ENCODE data around the gene SLCO1C1.

DNA sequence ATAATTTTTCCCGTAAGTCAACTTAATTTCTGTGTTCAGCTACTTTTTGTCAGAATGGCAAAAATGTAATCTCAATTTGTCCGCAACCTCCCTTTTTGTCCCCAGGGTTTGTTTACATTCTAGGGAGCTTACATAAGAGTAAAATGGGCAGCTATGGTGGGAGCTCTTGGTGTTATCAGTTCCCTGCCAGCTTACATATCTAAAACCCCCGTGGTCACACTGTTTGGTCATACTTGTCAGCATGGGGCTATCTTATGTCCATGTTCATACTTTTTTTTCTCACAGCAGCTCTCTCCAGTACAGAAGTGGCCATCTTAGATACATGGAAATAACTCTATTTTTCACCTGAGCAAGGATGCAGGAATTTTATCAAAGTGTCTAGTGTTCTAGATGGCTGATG, 16.7 kb downstream of the SLCO1C1 start:
- TF ChIP-seq, protein P1, sequence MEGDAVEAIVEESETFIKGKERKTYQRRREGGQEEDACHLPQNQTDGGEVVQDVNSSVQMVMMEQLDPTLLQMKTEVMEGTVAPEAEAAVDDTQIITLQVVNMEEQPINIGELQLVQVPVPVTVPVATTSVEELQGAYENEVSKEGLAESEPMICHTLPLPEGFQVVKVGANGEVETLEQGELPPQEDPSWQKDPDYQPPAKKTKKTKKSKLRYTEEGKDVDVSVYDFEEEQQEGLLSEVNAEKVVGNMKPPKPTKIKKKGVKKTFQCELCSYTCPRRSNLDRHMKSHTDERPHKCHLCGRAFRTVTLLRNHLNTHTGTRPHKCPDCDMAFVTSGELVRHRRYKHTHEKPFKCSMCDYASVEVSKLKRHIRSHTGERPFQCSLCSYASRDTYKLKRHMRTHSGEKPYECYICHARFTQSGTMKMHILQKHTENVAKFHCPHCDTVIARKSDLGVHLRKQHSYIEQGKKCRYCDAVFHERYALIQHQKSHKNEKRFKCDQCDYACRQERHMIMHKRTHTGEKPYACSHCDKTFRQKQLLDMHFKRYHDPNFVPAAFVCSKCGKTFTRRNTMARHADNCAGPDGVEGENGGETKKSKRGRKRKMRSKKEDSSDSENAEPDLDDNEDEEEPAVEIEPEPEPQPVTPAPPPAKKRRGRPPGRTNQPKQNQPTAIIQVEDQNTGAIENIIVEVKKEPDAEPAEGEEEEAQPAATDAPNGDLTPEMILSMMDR (tag by site-specific recombination; IDR thresholded peaks at IDR 0.05), result no peak
- TF ChIP-seq ZNF549 (tag by site-specific recombination; IDR thresholded peaks at IDR 0.05) (no peak), YY1 (tag by site-specific recombination; IDR thresholded peaks at IDR 0.05) (no peak), ZNF350 (tag by site-specific recombination; IDR thresholded peaks at IDR 0.05) (no peak), ZNF146 (tag by site-specific recombination; IDR thresholded peaks at IDR 0.05) (no peak), ZNF274 (IDR thresholded peaks at IDR 0.05; ENCODE audit: low read length) (no peak), ZNF274 (tag by site-specific recombination; IDR thresholded peaks at IDR 0.05; ENCODE audit: borderline replicate concordance) (no peak), ZNF48 (tag by site-specific recombination; IDR thresholded peaks at IDR 0.05) (no peak), ZNF239 (tag by site-specific recombination; IDR thresholded peaks at IDR 0.05) (no peak), HOXA7 (CRISPR knock-in tag; IDR thresholded peaks at IDR 0.05; ENCODE audit: borderline replicate concordance) (no peak), ZFP69B (tag by site-specific recombination; IDR thresholded peaks at IDR 0.05) (no peak)
- TF ChIP-seq, protein P2, sequence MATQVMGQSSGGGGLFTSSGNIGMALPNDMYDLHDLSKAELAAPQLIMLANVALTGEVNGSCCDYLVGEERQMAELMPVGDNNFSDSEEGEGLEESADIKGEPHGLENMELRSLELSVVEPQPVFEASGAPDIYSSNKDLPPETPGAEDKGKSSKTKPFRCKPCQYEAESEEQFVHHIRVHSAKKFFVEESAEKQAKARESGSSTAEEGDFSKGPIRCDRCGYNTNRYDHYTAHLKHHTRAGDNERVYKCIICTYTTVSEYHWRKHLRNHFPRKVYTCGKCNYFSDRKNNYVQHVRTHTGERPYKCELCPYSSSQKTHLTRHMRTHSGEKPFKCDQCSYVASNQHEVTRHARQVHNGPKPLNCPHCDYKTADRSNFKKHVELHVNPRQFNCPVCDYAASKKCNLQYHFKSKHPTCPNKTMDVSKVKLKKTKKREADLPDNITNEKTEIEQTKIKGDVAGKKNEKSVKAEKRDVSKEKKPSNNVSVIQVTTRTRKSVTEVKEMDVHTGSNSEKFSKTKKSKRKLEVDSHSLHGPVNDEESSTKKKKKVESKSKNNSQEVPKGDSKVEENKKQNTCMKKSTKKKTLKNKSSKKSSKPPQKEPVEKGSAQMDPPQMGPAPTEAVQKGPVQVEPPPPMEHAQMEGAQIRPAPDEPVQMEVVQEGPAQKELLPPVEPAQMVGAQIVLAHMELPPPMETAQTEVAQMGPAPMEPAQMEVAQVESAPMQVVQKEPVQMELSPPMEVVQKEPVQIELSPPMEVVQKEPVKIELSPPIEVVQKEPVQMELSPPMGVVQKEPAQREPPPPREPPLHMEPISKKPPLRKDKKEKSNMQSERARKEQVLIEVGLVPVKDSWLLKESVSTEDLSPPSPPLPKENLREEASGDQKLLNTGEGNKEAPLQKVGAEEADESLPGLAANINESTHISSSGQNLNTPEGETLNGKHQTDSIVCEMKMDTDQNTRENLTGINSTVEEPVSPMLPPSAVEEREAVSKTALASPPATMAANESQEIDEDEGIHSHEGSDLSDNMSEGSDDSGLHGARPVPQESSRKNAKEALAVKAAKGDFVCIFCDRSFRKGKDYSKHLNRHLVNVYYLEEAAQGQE (tag by site-specific recombination; IDR thresholded peaks at IDR 0.05), result no peak
- TF ChIP-seq, protein P3, sequence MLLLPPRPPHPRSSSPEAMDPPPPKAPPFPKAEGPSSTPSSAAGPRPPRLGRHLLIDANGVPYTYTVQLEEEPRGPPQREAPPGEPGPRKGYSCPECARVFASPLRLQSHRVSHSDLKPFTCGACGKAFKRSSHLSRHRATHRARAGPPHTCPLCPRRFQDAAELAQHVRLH (tag by site-specific recombination; IDR thresholded peaks at IDR 0.05), result no peak
